Tibial nerve (tissue), 4 donors: Measurements from ENCODE around the gene DIS3L. TPM values are rescaled to one million over a fixed set of nuclear protein-coding genes. Genes with fewer than 3 reads are reported as not detected.
"Not testable (repeated sequence)": the region's sequence is repeated elsewhere in the genome, so short reads cannot be mapped to it uniquely, and the experiment has no call there.

ENCODE experiments used
- DNase-seq, 2 donors: peaks; one replicate each; pipeline ENCODE4 v3.0.0-alpha.2; 2019; ENCODE audit warnings: low spot score in 2 of 2
- H3K27ac ChIP-seq, 4 donors: fragments of 200-600 bp; sonication (generic) in 3 of 4; one replicate each; pipeline ENCODE4 v1.5.1; 2017 to 2019; ENCODE audit warnings: mild to moderate bottlenecking in 1 of 4
- H3K27me3 ChIP-seq, 2 donors: fragments of 200-600 bp; sonication (generic) in 1 of 2; one replicate each; pipeline versions ENCODE4 v1.5.1 to v1.6.0; 2017 to 2019
- H3K36me3 ChIP-seq, 3 donors: fragments of 200-600 bp; sonication (generic); one replicate each; pipeline ENCODE4 v1.5.1; 2018 to 2019
- H3K4me1 ChIP-seq, 4 donors: fragments of 200-600 bp; sonication (generic) in 3 of 4; one replicate each; pipeline ENCODE4 v1.5.1; 2017 to 2019
- H3K4me3 ChIP-seq, 4 donors: fragments of 200-600 bp; sonication (generic) in 3 of 4; one replicate each; pipeline ENCODE4 v1.5.1; 2017 to 2019; ENCODE audit warnings: mild to moderate bottlenecking in 1 of 4, moderate library complexity in 1 of 4
- H3K9me3 ChIP-seq, 4 donors: fragments of 200-600 bp; sonication (generic) in 3 of 4; one replicate each; pipeline ENCODE4 v1.5.1; 2017 to 2019
- EP300 ChIP-seq, 2 donors: sonication (generic); formaldehyde crosslinking; IDR thresholded peaks; one replicate each; pipeline ENCODE4 v1.6.1; 2017; ENCODE audit warnings: antibody characterized with exemption in 2 of 2, mild to moderate bottlenecking in 1 of 2
- POLR2A ChIP-seq, 2 donors: fragments of 450-650 bp; IDR thresholded peaks; one replicate each; pipeline ENCODE4 v1.6.1; 2017; ENCODE audit warnings: antibody characterized with exemption in 2 of 2, mild to moderate bottlenecking in 2 of 2, moderate library complexity in 2 of 2
- WGBS, 2 donors: methylation state at CpG; one replicate each; pipeline ENCODE4 v1.1.5; 2018; 5-methylcytosine and 5-hydroxymethylcytosine counted together
- total RNA-seq, 4 donors: library from RNA; depleted of rRNA; stranded (reverse); fragments of >200 nt; gene quantifications; one replicate each; pipeline ENCODE4 v1.1.0, GENCODE V29; 2016
- TF ChIP-seq, protein P1 (sequence below), 5 experiments: fragments of 200-600 bp in 3 of 5; fragments of 450-650 bp in 2 of 5; sonication (generic) in 3 of 5; IDR thresholded peaks; one replicate each; pipeline ENCODE4 v1.5.1; 2016 to 2019; ENCODE audit warnings: antibody characterized with exemption in 5 of 5, mild to moderate bottlenecking in 3 of 5, moderate library complexity in 2 of 5

Gene DIS3L
- total RNA-seq, 4 donors from 2014 or later, result 23.9 to 44.8 (median 38.3) TPM

DNA sequence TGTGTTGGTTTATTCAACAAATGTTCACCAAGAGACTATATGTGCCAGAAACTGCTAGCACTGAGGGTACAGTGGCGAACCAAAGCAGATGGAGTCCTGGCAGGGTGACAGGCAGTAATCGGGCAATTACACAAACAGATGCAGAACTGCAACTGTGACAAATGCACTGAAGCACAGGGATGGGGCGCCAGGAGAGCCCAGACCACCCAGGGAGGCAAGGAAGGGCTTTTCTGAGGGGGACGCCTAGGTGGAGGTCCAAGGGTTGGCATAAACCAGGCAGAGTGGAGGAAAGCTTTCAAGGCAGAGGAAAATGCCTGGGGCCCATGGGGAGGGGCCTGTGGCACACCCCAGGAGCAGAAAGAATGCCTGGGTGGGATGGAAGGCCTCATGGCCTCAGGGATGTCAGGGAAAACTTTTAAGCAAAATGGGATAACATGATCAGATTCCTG lies 5.5 kb downstream of the DIS3L start:
- peaks cover 0 to 44% (median 0%) of the 10 kb centered on the region in 3 donors for H3K36me3 ChIP-seq
- no peaks in the 10 kb centered on the region for H3K27me3 ChIP-seq
- whole genome bisulfite sequencing, 2 donors, result 81 to 82% methylated on average over 4 of the region's 4 CpGs
- H3K4me3 ChIP-seq, result no peak overlapping the region
- no peak for DNase-seq
- no peaks in the 10 kb centered on the region for H3K9me3 ChIP-seq
- H3K27ac ChIP-seq, result no peak overlapping the region
- H3K4me1 ChIP-seq, result peaks cover 0 to 35% (median 4%) of the 10 kb centered on the region in 4 donors
- TF ChIP-seq EP300 (IDR thresholded peaks at IDR 0.05) (no peak), POLR2A (IDR thresholded peaks at IDR 0.05) (no peak)
- TF ChIP-seq, protein P1, sequence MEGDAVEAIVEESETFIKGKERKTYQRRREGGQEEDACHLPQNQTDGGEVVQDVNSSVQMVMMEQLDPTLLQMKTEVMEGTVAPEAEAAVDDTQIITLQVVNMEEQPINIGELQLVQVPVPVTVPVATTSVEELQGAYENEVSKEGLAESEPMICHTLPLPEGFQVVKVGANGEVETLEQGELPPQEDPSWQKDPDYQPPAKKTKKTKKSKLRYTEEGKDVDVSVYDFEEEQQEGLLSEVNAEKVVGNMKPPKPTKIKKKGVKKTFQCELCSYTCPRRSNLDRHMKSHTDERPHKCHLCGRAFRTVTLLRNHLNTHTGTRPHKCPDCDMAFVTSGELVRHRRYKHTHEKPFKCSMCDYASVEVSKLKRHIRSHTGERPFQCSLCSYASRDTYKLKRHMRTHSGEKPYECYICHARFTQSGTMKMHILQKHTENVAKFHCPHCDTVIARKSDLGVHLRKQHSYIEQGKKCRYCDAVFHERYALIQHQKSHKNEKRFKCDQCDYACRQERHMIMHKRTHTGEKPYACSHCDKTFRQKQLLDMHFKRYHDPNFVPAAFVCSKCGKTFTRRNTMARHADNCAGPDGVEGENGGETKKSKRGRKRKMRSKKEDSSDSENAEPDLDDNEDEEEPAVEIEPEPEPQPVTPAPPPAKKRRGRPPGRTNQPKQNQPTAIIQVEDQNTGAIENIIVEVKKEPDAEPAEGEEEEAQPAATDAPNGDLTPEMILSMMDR (IDR thresholded peaks at IDR 0.05), result no peak

DNA sequence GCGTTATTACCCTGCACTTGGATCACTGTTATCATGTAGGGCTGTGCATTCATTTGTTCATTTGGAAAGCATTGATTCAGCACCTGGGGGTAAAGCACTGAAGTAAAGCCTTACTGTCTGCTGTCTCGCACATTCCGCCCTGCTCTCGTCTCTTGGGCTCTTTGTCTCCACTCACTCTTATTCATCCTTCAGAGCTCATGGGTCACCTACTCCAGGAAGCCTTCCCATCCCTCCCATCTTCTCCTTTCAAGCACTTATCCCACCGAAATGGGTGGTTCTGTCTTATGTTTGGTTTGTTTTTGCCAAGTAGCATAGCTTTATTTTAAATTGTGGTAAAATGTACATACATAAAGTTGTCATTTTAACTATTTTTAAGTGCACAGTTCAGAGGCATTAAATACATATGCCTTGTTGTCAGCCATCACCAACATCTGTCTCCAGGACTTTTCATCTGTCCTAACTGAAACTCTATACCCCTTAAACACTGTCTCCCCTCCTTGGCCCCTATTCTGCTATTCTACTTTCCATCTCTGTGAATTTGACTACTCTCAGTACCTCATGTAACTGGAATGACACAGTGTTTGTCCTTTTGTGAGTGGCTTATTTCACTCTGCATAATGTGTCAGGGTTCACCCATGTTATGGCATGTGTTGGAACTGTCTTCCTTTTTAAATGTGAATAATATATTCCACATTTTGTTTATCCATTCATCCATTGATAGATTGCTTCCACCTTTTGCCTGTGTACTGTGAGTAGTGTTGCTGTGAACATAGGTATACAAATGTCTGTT lies 9.3 kb downstream of the DIS3L start:
- H3K4me3 ChIP-seq, result no peak overlapping the region
- DNase-seq, result no peak
- WGBS, 2 donors, result 94 to 95% methylated on average over 5 of the region's 5 CpGs
- H3K36me3 ChIP-seq, result peaks cover 0 to 72% (median 0%) of the 10 kb centered on the region in 3 donors
- TF ChIP-seq, protein P1 (IDR thresholded peaks at IDR 0.05), result no peak
- TF ChIP-seq POLR2A (IDR thresholded peaks at IDR 0.05) (no peak), EP300 (IDR thresholded peaks at IDR 0.05) (no peak)
- H3K4me1 ChIP-seq, result no peaks in the 10 kb centered on the region
- no peak overlapping the region for H3K27ac ChIP-seq
- no peaks in the 10 kb centered on the region for H3K27me3 ChIP-seq
- H3K9me3 ChIP-seq, result no peaks in the 10 kb centered on the region

GRCh38 chr15:66304425-66304824 lies 11.1 kb downstream of the DIS3L start:
- not testable (repeated sequence) for H3K4me1 ChIP-seq, H3K27ac ChIP-seq, H3K9me3 ChIP-seq, DNase-seq, H3K4me3 ChIP-seq, H3K27me3 ChIP-seq
- 85 to 89% methylated on average over 10 of the region's 10 CpGs for WGBS, 2 donors
- H3K36me3 ChIP-seq, result peaks cover 0 to 77% (median 0%) of the 10 kb centered on the region in 3 donors

- Histone ChIP-seq H3K27me3 (no peaks in the 10 kb centered on the region), H3K27ac (no peak overlapping the region), H3K9me3 (no peaks in the 10 kb centered on the region), H3K36me3 (peaks cover 0 to 84% (median 4%) of the 10 kb centered on the region in 3 donors), H3K4me1 (no peaks in the 10 kb centered on the region), H3K4me3 (no peak overlapping the region)
- TF ChIP-seq EP300 (IDR thresholded peaks at IDR 0.05) (no peak), POLR2A (IDR thresholded peaks at IDR 0.05) (no peak)
- TF ChIP-seq, protein P1 (IDR thresholded peaks at IDR 0.05), result no peak
- DNase-seq, result no peak
- WGBS, 2 donors, result 73 to 77% methylated on average over 3 of the region's 3 CpGs
Observed at GRCh38 chr15:66306381-66306780, 13.0 kb downstream of the DIS3L start.

DNA sequence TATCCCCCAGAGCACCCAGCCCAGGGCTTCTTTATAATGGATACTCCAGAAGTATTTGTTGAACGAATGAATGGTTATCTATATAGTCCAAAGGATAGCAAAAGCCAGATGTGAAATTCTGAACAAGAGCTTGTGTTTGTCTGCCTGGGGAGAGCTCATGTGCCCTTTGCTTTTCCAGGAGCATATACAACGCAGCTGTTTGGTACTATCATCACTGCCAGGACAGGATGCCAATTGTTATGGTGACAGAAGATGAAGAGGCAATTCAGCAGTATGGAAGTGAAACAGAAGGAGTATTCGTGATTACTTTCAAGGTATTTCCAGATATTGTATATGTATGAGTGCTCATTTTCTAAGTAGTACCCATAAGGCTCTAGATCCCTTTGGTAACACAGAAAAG lies 15.2 kb downstream of the DIS3L start:
- DNase-seq, result no peak
- Histone ChIP-seq H3K4me1 (no peaks in the 10 kb centered on the region), H3K4me3 (no peak overlapping the region), H3K9me3 (no peaks in the 10 kb centered on the region), H3K27me3 (no peaks in the 10 kb centered on the region), H3K36me3 (peaks cover 0 to 85% (median 14%) of the 10 kb centered on the region in 3 donors), H3K27ac (no peak overlapping the region)
- TF ChIP-seq POLR2A (IDR thresholded peaks at IDR 0.05) (no peak), EP300 (IDR thresholded peaks at IDR 0.05) (no peak)
- TF ChIP-seq, protein P1 (IDR thresholded peaks at IDR 0.05), result no peak
- 84 to 89% methylated on average over 3 of the region's 3 CpGs for WGBS, 2 donors
